Measurements from ENCODE around the gene ARHGDIA. TPM values are rescaled to one million over a fixed set of nuclear protein-coding genes. Genes with fewer than 3 reads are reported as not detected.
"Not testable (repeated sequence)": the region's sequence is repeated elsewhere in the genome, so short reads cannot be mapped to it uniquely, and the experiment has no call there.

Gene ARHGDIA
- total RNA-seq: 100 to 1,000 TPM; 190 to 484 (median 237) TPM

DNA sequence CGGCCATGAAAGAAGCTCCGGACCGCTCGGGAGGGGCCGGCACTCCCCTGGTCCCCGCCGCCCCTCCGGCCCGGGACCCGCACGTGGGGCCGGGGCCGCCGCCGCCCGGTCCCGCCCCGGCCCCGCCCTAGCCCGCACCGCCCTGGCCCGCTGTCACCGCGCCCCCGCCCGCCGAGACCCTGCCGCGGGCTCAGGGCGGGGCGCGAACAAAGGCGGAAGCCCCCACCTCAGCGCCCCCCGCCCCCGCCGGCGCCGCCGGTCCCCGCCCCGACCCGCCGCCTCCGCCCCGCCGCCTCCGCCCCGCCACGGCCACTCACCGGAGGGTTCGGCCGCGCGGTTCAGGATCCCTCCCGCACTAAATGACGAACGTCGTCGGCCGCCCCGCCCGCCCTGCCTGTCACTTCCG is at the start of gene ARHGDIA:
Gene ARHGDIA, minus strand, starts transcription at position 357 of the 406 bp plus-strand sequence. CDS start 1,407 bp downstream, outside the sequence.
- H3K9me3 ChIP-seq: no peaks in the 10 kb centered on the region
- H3K27ac ChIP-seq: peak within 1 kb of the TSS; percentile 93 to 99 (median 98)
- peaks cover 0 to 36% (median 17%) of the 10 kb centered on the region in 3 donors for H3K36me3 ChIP-seq
- no peak for DNase-seq (ENCODE audit: low spot score in 2 of 2)
- H3K4me1 ChIP-seq: peaks cover 0 to 62% (median 40%) of the 10 kb centered on the region in 4 donors
- H3K4me3 ChIP-seq: peak within 1 kb of the TSS; percentile 81 to 97 (median 92)
- TF ChIP-seq, protein P1, sequence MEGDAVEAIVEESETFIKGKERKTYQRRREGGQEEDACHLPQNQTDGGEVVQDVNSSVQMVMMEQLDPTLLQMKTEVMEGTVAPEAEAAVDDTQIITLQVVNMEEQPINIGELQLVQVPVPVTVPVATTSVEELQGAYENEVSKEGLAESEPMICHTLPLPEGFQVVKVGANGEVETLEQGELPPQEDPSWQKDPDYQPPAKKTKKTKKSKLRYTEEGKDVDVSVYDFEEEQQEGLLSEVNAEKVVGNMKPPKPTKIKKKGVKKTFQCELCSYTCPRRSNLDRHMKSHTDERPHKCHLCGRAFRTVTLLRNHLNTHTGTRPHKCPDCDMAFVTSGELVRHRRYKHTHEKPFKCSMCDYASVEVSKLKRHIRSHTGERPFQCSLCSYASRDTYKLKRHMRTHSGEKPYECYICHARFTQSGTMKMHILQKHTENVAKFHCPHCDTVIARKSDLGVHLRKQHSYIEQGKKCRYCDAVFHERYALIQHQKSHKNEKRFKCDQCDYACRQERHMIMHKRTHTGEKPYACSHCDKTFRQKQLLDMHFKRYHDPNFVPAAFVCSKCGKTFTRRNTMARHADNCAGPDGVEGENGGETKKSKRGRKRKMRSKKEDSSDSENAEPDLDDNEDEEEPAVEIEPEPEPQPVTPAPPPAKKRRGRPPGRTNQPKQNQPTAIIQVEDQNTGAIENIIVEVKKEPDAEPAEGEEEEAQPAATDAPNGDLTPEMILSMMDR (IDR thresholded peaks at IDR 0.05): no peak
- no peak for TF ChIP-seq EP300 (IDR thresholded peaks at IDR 0.05)
- no peak for TF ChIP-seq POLR2A (IDR thresholded peaks at IDR 0.05)
- H3K27me3 ChIP-seq: no peaks in the 10 kb centered on the region
- no CpG with 5 or more reads among the region's 64 CpGs for WGBS, 2 donors

DNA sequence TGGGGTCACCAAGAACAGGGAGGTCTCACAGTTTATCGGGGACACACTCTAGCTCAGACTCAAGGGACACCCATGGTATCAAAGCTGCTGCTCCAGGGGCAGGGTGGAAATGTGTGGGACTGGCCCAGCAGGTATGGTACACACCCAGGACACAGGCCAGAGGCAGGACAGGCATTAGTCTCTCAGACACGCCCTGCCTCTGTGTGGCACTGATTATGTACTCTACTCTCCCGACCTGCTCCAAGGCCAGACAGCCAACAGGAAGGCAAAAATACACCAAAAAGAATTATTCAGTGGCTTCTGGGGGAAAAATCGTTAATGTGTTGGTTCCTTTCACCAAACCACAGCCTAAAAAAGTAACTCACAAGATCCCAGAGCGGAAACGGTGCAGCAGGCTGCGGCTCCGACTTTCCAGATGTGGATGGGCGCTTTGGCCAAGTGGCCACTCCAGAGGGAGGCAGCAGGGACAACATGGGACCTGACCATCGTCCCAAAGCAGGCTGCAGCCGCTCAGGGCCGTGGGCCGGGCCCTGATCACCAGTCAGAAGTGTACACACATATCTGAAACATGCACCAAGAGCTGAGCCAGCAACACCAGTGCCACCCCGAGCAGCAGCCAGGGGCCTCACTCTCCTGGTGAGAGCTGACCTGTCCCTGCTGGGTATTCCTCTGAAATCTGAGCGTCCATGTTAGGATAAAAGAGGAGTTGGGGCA is 47.9 kb upstream of the ARHGDIA start:
- H3K27me3 ChIP-seq: no peaks in the 10 kb centered on the region
- TF ChIP-seq POLR2A (IDR thresholded peaks at IDR 0.05): no peak
- TF ChIP-seq, protein P1 (IDR thresholded peaks at IDR 0.05): no peak
- no peak for TF ChIP-seq EP300 (IDR thresholded peaks at IDR 0.05)
- peaks cover 0 to 53% (median 30%) of the 10 kb centered on the region in 4 donors for H3K4me1 ChIP-seq
- H3K9me3 ChIP-seq: no peaks in the 10 kb centered on the region
- H3K4me3 ChIP-seq: no peak overlapping the region
- 78 to 84% methylated on average over 14 to 15 of the region's 15 CpGs for whole genome bisulfite sequencing, 2 donors
- H3K27ac ChIP-seq: peak overlapping the region in 1 of 4 donors; percentile 86
- no peak for DNase-seq (ENCODE audit: low spot score in 2 of 2)
- peaks cover 0 to 56% (median 14%) of the 10 kb centered on the region in 3 donors for H3K36me3 ChIP-seq

DNA sequence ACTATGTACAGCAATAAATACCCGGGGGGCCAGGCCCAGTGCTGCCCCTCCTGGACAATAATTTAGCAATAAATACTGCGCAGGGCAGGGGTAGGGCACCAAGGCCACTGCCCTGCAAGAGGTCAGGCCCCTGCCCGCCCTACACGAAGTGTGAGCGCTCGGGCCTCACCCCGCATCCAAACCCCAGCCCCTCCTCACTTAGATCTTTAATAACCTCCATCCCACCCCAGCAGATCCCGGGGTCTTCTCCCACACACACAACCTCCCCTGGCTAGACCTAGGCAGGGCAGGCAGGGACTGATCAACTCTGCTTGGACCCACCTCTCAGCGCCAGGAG is 47.2 kb upstream of the ARHGDIA start:
- 28 to 30% methylated on average over 9 of the region's 9 CpGs for WGBS, 2 donors
- not testable (repeated sequence) for DNase-seq (ENCODE audit: low spot score in 2 of 2); H3K27me3 ChIP-seq; H3K9me3 ChIP-seq
- peak overlapping the region in 3 of 4 donors; percentile 44 to 86 (median 76) for H3K27ac ChIP-seq
- peaks cover 0 to 63% (median 14%) of the 10 kb centered on the region in 3 donors for H3K36me3 ChIP-seq
- H3K4me1 ChIP-seq: peaks cover 0 to 46% (median 24%) of the 10 kb centered on the region in 4 donors
- peak overlapping the region; percentile 57 to 97 (median 70) for H3K4me3 ChIP-seq

DNA sequence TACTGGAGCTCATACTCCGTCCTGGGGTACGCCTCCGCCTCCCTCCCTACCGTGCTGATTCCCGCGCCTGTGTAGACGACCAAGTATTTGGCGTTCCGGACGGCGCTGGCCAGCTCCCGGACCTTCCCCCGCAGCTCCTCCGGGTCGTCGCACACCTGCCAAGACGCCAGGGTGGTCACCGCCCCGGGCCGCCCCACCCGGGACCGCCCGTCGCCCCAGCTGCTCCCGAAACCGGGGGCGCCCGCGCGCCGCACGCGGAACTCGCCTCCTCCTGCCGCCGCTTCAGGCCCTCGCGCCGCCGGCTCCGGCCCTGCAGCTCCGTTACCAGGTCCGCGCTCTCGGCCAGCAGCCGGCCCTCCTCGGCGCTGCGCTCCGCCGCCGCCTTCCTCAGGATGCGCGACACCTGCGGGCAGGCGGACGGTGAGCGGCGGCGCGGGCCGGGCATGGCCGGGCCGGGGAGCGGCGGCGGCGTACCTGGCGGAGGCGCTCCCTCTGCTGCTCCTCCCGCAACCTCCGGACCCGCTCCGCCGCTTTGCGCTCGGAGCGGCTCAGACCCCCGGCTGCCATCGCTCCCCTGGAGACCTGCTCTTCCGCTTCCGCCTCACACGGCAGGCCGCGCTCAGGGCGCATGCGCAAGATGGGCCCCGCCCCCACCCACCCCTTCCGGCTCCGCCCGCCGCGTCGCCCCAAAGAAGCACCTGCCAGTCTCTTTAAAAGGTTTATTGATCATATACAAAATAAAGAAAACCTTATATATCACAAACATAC is 46.6 kb upstream of the ARHGDIA start, which contains the start of gene SIRT7:
Gene SIRT7, minus strand, starts transcription at position 612 of the 768 bp plus-strand sequence. Its CDS starts 45 bp downstream, at position 567.
- H3K9me3 ChIP-seq: no peaks in the 10 kb centered on the region
- peak within 1 kb of the TSS; percentile 4 to 86 (median 60) for H3K27ac ChIP-seq
- H3K36me3 ChIP-seq: peaks cover 0 to 66% (median 14%) of the 10 kb centered on the region in 3 donors
- H3K27me3 ChIP-seq: no peaks in the 10 kb centered on the region
- 2% methylated on average over 32 to 35 of the region's 94 CpGs for WGBS, 2 donors
- peak; percentile 36 to 51 for DNase-seq (ENCODE audit: low spot score in 2 of 2)
- TF ChIP-seq POLR2A (IDR thresholded peaks at IDR 0.05) (no peak), EP300 (IDR thresholded peaks at IDR 0.05) (peak in 1 of 2 donors; percentile 50)
- H3K4me3 ChIP-seq: peak within 1 kb of the TSS; percentile 57 to 97 (median 70)
- H3K4me1 ChIP-seq: peaks cover 0 to 41% (median 18%) of the 10 kb centered on the region in 4 donors

DNA sequence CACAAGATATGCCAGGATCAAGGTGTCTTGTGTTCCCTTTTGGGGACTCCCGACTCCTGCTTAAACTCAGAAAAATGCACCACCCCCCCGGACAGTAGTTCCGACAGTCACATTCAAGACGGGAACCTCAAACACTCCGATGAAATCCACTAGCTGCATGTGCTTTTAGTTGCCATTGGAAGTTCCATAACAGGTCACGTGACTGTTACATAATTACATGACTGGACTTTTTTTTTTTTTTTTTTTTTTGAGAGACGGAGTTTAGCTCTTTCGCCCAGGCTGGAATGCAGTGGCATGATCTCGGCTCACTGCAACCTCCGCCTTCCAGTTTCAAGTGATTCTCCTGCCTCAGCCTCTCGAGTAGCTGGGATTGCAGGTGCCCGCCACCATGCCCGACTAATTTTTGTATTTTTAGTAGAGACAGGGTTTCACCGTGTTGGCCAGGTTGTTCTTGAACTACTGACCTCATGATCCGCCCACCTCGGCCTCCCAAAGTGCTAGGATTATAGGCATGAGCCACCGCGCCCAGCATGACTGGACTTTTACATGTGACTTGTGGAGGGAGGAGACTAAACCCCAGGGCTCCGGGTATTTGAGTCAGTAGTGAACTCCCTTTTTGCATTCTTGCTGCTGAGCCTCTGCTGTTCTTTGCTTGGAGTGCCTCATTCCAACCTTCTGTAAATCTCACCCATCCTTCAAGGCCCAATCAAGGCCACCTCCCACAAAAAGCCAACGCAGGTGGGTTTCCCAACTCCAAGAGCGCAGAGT is 45.3 kb upstream of the ARHGDIA start:
- TF ChIP-seq POLR2A (IDR thresholded peaks at IDR 0.05) (no peak), EP300 (IDR thresholded peaks at IDR 0.05) (no peak)
- TF ChIP-seq, protein P1 (IDR thresholded peaks at IDR 0.05): no peak
- H3K4me3 ChIP-seq: peak overlapping the region in 1 of 4 donors; percentile 70
- DNase-seq (ENCODE audit: low spot score in 2 of 2): no peak
- no peaks in the 10 kb centered on the region for H3K9me3 ChIP-seq
- no peaks in the 10 kb centered on the region for H3K27me3 ChIP-seq
- peaks cover 0 to 36% (median 20%) of the 10 kb centered on the region in 4 donors for H3K4me1 ChIP-seq
- H3K27ac ChIP-seq: no peak overlapping the region
- H3K36me3 ChIP-seq: peaks cover 0 to 65% (median 11%) of the 10 kb centered on the region in 3 donors
- 75 to 79% methylated on average over 21 of the region's 21 CpGs for WGBS, 2 donors
